ENCODE data around the gene MTR.

- TF ChIP-seq EZH2phosphoT487 (IDR thresholded peaks at IDR 0.05; ENCODE audit: borderline replicate concordance, low read depth, low read length) (no peak), CTCF (conservative IDR thresholded peaks at IDR 0.05; ENCODE audit: low read length) (no peak)
Observed at GRCh38 chr1:236757640-236758039, 37.5 kb upstream of the MTR start.

All from OCI-LY7 (cell line).